Stimulated activated CD4-positive, alpha-beta T cell treated with anti-CD3 and anti-CD28 coated beads, TNF-alpha, amount 100 ng/mL, for 24 hours (primary cell): ENCODE results near the gene UPK2.
"Not testable (repeated sequence)": the region's sequence is repeated elsewhere in the genome, so short reads cannot be mapped to it uniquely, and the experiment has no call there.

ENCODE experiments used
- DNase-seq, 3 experiments: peaks; one replicate each; pipeline ENCODE4 v3.0.0-alpha.2; 2020; ENCODE audit warnings: low read depth in 3 of 3

Gene UPK2

GRCh38 chr11:118984825-118985224 lies 28.7 kb downstream of the UPK2 start:
- DNase-seq: no peak

GRCh38 chr11:118988280-118988679 lies 32.2 kb downstream of the UPK2 start:
- DNase-seq: no peak

GRCh38 chr11:118991486-118992038 lies 35.5 kb downstream of the UPK2 start:
- DNase-seq: not testable (repeated sequence)

GRCh38 chr11:118996926-118997626 lies 41.0 kb downstream of the UPK2 start:
- peak in 1 of 3 experiments; percentile 35 for DNase-seq

- DNase-seq: peak; percentile 89 to 96 (median 92)
Observed at GRCh38 chr11:118997627-118998387, 41.7 kb downstream of the UPK2 start, which contains the start of gene CENATAC. CENATAC (plus strand) TSS chr11:118998138; CDS start chr11:118998198, 60 bp downstream.

- DNase-seq: peak in 1 of 3 experiments; percentile 16
Observed at GRCh38 chr11:118998388-118998717, 42.3 kb downstream of the UPK2 start.

- DNase-seq: no peak
Observed at GRCh38 chr11:118998822-118999221, 42.7 kb downstream of the UPK2 start.

- no peak for DNase-seq
Observed at GRCh38 chr11:119000906-119001305, 44.8 kb downstream of the UPK2 start.

GRCh38 chr11:119006656-119007055 lies 50.6 kb downstream of the UPK2 start:
- no peak for DNase-seq
